Measurements from ENCODE around the gene SOBP.

SOBP gene

DNA sequence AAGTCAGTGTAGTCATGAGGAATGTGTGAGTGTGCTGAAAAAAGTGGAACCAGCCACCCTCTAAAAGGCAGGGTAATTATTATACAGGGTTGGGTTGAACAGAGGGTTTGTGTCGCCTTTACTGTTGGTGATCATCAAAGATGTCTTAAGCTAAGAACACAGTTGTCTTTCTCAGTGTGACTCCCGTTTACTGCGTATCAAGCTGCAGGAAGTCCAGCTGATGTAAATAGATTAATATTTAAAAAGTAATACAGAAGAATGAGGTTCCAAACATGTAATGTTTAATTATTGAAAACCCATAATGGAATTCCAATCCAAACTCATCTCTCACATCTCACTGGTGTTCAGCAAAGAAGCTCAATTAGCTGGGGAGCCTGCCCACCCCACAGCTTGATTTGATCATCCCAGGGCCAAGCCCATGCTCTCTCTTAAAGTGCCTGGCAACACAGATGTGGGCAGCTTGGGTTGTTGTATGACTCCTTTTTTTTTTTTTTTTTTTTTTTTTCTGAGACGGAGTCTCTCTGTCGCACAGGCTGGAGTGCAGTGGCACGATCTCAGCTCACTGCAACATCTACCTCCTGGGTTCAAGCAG lies 127.5 kb downstream of the SOBP start:
- no peak for DNase-seq (ENCODE audit: low read depth, low spot score)

DNA sequence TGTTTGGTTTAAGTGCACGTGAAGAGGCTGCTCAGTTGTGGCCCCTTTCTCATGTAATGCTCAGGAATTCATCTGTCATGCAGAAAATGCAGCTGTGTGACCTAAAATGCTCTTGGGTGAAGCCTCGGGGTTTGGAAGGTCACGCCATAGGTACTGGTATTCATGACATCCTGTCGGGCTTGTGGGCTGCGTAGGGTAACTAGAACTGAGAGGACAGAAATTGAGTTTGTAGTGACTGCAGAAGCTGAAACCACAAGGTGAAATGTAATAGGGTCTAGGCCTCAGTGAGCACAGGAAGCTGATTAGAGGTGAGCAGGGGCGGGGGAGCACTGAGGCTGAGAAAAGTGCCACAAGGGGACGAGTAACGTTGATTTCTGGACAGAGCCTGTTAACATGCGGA lies 128.8 kb downstream of the SOBP start:
- no peak for DNase-seq (ENCODE audit: low read depth, low spot score)

- no peak for DNase-seq (ENCODE audit: low read depth, low spot score)
Measured at GRCh38 chr6:107620732-107621131, 130.8 kb downstream of the SOBP start.

- DNase-seq (ENCODE audit: low read depth, low spot score), result no peak
Measured at GRCh38 chr6:107621229-107621937, 131.5 kb downstream of the SOBP start.

- DNase-seq (ENCODE audit: low read depth, low spot score), result no peak
Measured at GRCh38 chr6:107622269-107622668, 132.4 kb downstream of the SOBP start.

DNA sequence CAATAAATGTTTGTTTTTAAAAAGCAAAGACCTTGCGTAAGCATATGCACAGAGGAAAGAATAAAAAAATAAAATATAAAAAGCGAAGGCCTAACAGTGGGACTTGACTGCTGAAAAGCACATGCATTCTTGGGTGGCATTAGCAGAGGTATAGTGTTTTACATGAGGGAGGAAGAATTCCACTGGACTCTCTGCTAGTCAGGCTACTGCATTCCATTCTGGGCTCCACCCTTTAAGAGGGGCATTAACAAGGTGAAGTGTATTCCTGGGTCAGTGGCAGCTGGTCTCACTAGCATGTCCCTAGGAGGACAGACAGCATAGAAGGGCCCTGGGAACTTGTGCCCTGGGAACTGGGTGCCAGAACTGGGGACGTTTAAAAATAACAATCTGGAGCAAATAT lies 134.1 kb downstream of the SOBP start:
- DNase-seq (ENCODE audit: low read depth, low spot score), result no peak

DNA sequence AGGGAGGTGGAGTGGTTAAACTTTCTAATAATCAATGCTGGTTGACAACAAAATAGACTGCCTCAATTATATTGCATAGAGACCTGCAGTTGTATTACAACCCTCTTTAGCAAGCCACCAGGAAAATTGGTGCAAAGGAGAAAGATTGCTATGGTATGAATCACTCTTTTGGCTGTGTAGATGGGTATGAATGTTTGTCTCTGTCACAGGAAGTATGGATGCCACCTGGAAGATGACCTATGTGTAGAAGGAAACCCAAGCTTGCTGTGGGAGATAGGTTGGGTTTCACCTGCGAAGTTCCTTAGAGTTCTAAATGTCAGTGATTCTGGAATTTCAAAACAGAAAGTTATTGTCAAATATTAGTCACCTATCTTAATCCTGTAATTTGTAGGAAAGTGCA lies 134.6 kb downstream of the SOBP start:
- no peak for DNase-seq (ENCODE audit: low read depth, low spot score)

DNA sequence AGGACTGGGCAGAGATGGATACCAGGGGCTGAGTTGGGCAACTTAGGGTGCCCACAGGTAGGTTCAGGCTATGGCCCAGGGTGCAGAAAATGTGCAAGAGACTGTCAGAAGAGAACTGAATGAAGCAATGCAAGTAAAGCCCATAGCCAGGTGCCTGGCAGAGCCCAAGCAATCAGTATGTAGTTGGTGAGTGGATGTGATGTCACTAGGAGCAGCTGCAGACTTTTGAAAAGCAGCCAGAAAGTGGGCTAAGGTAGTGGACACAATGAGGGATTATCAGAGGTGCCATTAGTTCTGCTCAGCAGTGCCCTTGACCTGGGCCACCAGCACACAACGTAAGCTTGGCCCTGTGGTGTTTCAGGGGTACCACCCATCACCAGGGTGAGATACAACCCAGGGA lies 135.3 kb downstream of the SOBP start:
- no peak for DNase-seq (ENCODE audit: low read depth, low spot score)

DNA sequence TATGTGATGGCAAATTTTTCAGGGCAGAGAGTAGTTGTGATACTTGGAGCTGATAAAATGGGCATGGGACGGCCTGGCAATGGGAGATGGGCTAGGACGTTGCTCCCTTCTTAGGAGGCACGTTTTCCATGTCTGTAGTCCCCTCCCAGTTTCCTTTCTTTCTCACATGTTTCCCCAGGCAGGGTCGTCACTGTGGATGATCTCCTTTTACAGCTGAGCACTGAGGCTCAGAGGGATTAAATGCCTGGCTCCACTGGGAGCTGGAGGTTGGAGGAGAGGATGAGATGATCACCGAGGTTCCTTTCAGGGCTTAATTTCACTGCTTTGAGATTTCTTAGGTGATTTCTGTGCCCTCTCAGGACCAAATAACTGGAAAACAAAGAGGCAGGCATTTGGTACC lies 136.7 kb downstream of the SOBP start:
- DNase-seq (ENCODE audit: low read depth, low spot score), result no peak

- no peak for DNase-seq (ENCODE audit: low read depth, low spot score)
Measured at GRCh38 chr6:107627969-107628368, 138.1 kb downstream of the SOBP start.

DNA sequence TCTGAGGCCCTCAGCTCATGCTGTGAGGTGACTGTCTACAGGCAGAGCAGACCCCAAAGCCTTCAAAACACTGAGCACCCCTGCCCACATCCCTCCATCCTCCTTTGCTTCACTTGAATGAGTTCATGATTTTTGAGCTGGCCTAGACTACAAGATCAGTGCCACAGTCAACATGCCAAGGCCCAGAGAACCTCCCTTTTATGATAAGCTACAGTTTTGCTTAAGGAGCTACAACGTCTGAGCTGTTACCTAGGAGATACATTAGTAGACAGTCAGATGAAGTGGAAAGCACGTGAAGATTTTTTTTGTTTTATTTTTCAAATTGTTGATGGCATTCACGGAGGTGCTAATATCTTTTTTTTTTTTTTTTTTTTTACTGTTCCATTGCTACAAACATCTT lies 139.0 kb downstream of the SOBP start:
- no peak for DNase-seq (ENCODE audit: low read depth, low spot score)

DNA sequence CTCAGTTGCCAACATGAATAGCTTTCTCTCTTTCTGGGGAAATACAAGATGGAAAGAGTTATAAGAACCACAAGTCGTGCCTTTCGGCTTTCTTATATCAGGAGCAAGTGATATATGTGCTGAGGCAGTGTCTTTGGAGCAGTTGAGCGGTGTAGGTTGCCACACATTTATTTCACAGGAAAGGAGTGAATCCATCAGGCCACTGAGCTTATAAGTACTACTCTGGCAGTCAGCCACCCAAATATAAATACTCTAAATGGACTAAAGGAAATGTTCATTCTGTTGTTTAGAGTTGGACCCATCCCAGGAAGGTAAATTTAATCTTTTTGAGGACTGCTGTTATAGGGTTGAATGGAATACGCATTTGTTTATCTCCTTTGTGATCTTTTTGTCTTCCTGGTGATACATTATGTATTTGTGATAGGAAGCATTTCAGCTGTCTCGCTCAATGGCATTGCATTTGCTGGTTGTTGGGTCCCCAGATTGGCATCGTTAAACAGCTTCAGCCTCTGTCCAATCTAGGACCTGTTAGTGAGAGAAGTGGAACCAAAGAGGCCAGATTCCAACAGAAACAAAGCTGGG lies 139.7 kb downstream of the SOBP start:
- DNase-seq (ENCODE audit: low read depth, low spot score), result no peak

GRCh38 chr6:107630348-107630977 lies 140.5 kb downstream of the SOBP start:
- no peak for DNase-seq (ENCODE audit: low read depth, low spot score)

DNA sequence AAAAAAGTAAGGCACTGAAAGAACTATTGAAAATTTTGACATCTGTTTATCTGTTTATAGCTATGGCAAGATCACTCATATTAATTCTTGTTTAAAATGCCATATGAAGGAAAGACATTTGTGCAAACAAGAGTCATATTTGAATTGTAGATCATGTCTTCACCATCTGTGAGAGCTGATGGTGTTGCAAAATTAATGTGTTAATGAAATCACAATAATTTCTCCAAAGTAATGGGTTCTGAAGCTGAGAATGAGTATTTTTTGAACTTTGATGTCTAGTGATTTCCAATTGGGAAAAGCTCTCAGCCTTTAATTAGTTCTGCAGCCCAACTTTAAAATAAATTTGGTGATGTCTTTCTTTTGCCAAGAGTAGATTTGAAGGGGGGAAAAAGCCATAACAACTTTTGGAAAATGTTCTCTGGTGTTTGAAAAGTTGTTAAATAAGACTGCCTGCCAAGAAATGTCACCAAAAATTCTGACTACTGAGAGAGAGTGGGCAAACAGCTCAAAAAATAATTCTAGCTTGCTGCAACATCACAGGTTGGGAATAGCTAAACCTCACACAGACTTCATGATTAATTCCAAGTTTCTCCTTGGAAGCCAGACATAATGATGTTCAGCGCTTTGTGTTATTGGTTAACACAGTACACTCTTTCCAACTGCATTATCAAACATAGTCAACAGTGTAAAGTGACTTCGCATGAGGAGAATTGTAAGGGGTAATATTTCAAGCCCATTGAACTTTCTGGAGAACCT lies 142.6 kb downstream of the SOBP start:
- no peak for DNase-seq (ENCODE audit: low read depth, low spot score)

DNA sequence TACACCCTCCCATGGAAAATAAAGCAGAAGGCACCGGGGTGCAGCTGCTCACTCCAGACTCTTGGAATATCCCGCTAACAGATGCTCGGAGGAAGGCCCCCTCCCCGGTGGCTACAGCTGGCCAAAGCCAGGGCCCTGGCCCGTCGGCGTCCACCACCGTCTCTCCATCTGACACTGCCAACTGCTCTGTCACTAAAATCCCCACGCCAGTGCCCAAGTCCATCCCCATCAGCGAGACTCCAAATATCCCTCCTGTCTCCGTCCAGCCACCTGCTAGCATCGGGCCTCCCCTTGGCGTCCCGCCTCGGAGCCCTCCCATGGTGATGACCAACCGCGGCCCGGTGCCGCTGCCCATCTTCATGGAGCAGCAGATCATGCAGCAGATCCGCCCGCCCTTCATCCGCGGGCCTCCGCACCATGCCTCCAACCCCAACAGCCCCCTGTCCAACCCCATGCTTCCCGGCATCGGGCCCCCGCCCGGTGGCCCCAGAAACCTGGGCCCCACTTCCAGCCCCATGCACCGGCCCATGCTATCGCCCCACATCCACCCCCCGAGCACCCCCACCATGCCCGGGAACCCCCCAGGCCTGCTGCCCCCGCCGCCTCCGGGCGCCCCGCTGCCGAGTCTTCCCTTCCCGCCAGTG lies 143.9 kb downstream of the SOBP start:
- no peak for DNase-seq (ENCODE audit: low read depth, low spot score)

DNA sequence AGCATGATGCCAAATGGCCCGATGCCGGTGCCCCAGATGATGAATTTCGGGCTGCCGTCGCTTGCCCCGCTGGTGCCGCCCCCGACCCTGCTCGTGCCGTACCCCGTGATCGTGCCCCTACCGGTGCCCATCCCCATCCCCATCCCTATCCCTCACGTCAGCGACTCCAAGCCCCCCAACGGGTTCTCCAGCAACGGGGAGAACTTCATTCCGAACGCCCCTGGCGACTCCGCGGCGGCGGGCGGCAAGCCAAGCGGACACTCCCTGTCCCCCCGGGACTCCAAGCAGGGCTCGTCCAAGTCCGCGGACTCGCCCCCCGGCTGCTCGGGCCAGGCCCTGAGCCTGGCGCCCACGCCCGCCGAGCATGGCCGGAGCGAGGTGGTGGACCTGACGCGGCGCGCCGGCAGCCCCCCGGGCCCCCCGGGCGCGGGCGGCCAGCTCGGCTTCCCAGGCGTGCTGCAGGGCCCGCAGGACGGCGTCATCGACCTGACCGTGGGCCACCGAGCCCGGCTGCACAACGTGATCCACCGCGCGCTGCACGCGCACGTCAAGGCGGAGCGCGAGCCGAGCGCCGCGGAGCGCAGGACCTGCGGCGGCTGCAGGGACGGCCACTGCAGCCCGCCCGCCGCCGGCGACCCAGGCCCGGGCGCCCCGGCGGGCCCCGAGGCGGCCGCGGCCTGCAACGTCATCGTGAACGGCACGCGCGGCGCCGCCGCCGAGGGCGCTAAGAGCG lies 144.6 kb downstream of the SOBP start:
- no peak for DNase-seq (ENCODE audit: low read depth, low spot score)

GRCh38 chr6:107635057-107635515 lies 145.2 kb downstream of the SOBP start:
- no peak for DNase-seq (ENCODE audit: low read depth, low spot score)

- DNase-seq (ENCODE audit: low read depth, low spot score), result no peak
Measured at GRCh38 chr6:107636486-107636885, 146.6 kb downstream of the SOBP start.

DNA sequence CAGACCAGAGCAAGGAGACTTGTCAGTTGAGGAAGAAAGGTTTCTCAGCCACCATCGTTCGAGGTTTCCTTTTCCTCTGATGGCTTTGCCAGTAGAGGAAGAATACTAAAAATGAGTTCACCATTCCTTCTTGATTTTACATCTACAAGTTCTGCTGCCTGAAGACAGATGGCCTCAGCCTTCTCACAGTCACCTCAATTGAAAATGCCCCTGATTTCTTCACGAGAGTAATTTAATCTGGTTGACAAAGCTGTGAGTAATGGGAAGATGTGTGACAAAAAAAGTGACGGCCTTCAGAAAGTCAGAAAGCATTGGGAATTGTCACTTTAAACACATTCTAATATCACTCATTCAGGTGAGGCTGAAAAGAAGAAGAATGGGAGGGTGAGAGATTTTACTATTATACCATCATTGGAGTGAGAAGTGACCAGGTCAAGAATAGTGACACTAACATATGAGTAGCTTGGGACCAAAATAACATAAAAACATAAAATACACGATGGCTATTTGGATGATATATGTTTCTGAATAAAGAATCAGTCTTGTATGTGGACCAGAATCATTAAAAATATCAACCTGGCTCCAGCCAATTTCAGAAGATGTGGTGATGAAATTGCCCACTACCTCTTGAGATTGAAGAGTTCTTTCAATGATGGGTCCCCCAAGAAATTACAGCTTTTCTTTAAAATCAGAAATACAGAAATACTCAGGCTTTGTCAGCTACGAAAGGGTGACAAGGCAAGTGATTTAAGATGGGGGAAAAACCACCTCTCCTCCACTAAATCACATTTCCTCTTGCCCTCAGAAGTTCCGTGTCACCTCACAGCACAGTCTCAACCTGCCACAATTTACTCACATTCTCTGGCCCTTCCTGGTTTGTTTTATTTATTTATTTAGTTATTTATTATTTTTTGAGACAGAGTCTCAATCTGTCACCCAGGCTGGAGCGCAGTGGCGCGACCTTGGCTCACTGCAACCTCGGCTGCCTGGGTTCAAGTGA lies 147.7 kb downstream of the SOBP start:
- DNase-seq (ENCODE audit: low read depth, low spot score), result no peak

GRCh38 chr6:107638493-107638892 lies 148.6 kb downstream of the SOBP start:
- no peak for DNase-seq (ENCODE audit: low read depth, low spot score)
